Upper lobe of left lung (tissue), 6 donors: ENCODE measurements around the gene LAMA3. TPM values are rescaled to one million over a fixed set of nuclear protein-coding genes. Genes with fewer than 3 reads are reported as not detected.

Source experiments
- ATAC-seq, 2 donors: fragments of 200-7000 bp; cut with Tn5 transposase; one replicate each; pipeline ENCODE4 v1.9.1; 2022; ENCODE audit warnings: mild to moderate bottlenecking in 2 of 2, moderate library complexity in 2 of 2; ENCODE audit not compliant: low FRiP score in 2 of 2
- DNase-seq, 2 donors: peaks; one replicate each; pipeline ENCODE4 v3.0.0-alpha.2; 2019 to 2020
- H3K27ac ChIP-seq, 4 donors: fragments of 200-600 bp; sonication (generic); one replicate each; pipeline ENCODE4 v1.5.1; 2016 to 2019
- H3K27me3 ChIP-seq, 4 donors: fragments of 200-600 bp; sonication (generic); one replicate each; pipeline ENCODE4 v1.5.1; 2017 to 2019
- H3K36me3 ChIP-seq, 4 donors: fragments of 200-600 bp; sonication (generic); one replicate each; pipeline ENCODE4 v1.5.1; 2016 to 2019
- H3K4me1 ChIP-seq, 4 donors: fragments of 200-600 bp; sonication (generic); one replicate each; pipeline ENCODE4 v1.5.1; 2018 to 2019
- H3K4me3 ChIP-seq, 4 donors: fragments of 200-600 bp; sonication (generic); one replicate each; pipeline ENCODE4 v1.5.1; 2017 to 2019; ENCODE audit warnings: mild to moderate bottlenecking in 2 of 4, moderate library complexity in 1 of 4
- H3K9me3 ChIP-seq, 4 donors: fragments of 200-600 bp; sonication (generic); one replicate each; pipeline ENCODE4 v1.5.1; 2018 to 2019
- EP300 ChIP-seq, 4 donors: sonication (generic); formaldehyde crosslinking; IDR thresholded peaks; one replicate each; pipeline ENCODE4 v1.5.1; 2017; ENCODE audit warnings: antibody characterized with exemption in 4 of 4, control low read depth in 2 of 4
- POLR2A ChIP-seq, 4 donors: fragments of 450-650 bp; IDR thresholded peaks; one replicate each; pipeline ENCODE4 v1.5.1; 2016 to 2017; ENCODE audit warnings: antibody characterized with exemption in 4 of 4, mild to moderate bottlenecking in 2 of 4
- POLR2AphosphoS5 ChIP-seq, 2 donors: sonication (generic); formaldehyde crosslinking; IDR thresholded peaks; one replicate each; pipeline ENCODE4 v1.5.1; 2017; ENCODE audit warnings: antibody characterized with exemption in 2 of 2
- WGBS, 2 donors: methylation state at CpG; one replicate each; pipeline ENCODE4 v1.1.5; 2017 to 2018; 5-methylcytosine and 5-hydroxymethylcytosine counted together
- total RNA-seq, 6 donors: library from RNA; depleted of rRNA in 4 of 6; stranded (reverse); fragments of >200 nt in 4 of 6; gene quantifications; one replicate each; pipeline versions ENCODE4 v1.1.0 to v1.2.1, GENCODE V29; 2016 to 2021
- TF ChIP-seq, protein P1 (sequence below), 6 experiments: fragments of 450-650 bp in 4 of 6; fragments of 200-600 bp in 2 of 6; sonication (generic) in 2 of 6; IDR thresholded peaks; one replicate each; pipeline ENCODE4 v1.5.1; 2016 to 2019; ENCODE audit warnings: antibody characterized with exemption in 6 of 6
- donor health status: DM: no; HTN: no; CAD: no; lungs with moderate emphysema.
- donor health status: DM: no; HTN: yes; CAD: no; lungs with severe emphysema.

LAMA3 gene
- total RNA-seq, 6 donors from 2014 or later = 88.2 to 202 (median 141) TPM

GRCh38 chr18:23803755-23804154, 114.5 kb downstream of the LAMA3 start:
- DNase-seq (no peak), ATAC-seq (no peak)
- H3K4me1 ChIP-seq = no peaks in the 10 kb centered on the region
- no peak overlapping the region for H3K4me3 ChIP-seq
- TF ChIP-seq POLR2A (IDR thresholded peaks at IDR 0.05) (no peak), POLR2AphosphoS5 (IDR thresholded peaks at IDR 0.05) (no peak), EP300 (IDR thresholded peaks at IDR 0.05) (no peak)
- TF ChIP-seq, protein P1, sequence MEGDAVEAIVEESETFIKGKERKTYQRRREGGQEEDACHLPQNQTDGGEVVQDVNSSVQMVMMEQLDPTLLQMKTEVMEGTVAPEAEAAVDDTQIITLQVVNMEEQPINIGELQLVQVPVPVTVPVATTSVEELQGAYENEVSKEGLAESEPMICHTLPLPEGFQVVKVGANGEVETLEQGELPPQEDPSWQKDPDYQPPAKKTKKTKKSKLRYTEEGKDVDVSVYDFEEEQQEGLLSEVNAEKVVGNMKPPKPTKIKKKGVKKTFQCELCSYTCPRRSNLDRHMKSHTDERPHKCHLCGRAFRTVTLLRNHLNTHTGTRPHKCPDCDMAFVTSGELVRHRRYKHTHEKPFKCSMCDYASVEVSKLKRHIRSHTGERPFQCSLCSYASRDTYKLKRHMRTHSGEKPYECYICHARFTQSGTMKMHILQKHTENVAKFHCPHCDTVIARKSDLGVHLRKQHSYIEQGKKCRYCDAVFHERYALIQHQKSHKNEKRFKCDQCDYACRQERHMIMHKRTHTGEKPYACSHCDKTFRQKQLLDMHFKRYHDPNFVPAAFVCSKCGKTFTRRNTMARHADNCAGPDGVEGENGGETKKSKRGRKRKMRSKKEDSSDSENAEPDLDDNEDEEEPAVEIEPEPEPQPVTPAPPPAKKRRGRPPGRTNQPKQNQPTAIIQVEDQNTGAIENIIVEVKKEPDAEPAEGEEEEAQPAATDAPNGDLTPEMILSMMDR (IDR thresholded peaks at IDR 0.05) = no peak
- no peak overlapping the region for H3K27ac ChIP-seq
- H3K36me3 ChIP-seq = no peaks in the 10 kb centered on the region
- no peaks in the 10 kb centered on the region for H3K9me3 ChIP-seq
- 82 to 85% methylated on average over 3 of the region's 3 CpGs for WGBS, 2 donors
- H3K27me3 ChIP-seq = no peaks in the 10 kb centered on the region

DNA sequence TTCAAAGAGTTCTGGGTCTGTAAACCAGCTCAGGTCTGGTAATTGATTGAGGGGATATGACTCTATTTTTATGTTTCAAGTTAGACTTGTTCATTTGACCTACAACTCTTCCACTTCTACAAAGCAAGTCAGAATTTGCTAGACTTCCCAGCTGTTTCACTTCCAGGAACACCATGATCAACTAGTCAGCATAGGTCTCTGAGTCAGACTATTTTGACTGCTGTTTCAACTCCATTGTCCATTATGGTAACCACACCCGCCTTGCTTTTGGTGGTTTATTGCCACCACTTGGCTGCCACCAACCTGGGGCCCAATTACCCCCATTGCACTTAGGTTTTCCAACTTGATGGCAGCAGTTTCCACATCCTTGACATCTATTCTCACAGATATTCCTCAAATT, 116.6 kb downstream of the LAMA3 start:
- ATAC-seq (no peak), DNase-seq (no peak)
- no peaks in the 10 kb centered on the region for H3K4me1 ChIP-seq
- H3K9me3 ChIP-seq = no peaks in the 10 kb centered on the region
- H3K36me3 ChIP-seq = no peaks in the 10 kb centered on the region
- TF ChIP-seq POLR2AphosphoS5 (IDR thresholded peaks at IDR 0.05) (no peak), EP300 (IDR thresholded peaks at IDR 0.05) (no peak), POLR2A (IDR thresholded peaks at IDR 0.05) (no peak)
- TF ChIP-seq, protein P1 (IDR thresholded peaks at IDR 0.05) = no peak
- H3K27me3 ChIP-seq = no peaks in the 10 kb centered on the region
- 80 to 85% methylated on average over 1 of the region's 1 CpG for WGBS, 2 donors
- H3K27ac ChIP-seq = no peak overlapping the region
- no peak overlapping the region for H3K4me3 ChIP-seq

- 73 to 80% methylated on average over 3 of the region's 3 CpGs for WGBS, 2 donors
- Histone ChIP-seq H3K36me3 (no peaks in the 10 kb centered on the region), H3K27ac (no peak overlapping the region), H3K27me3 (no peaks in the 10 kb centered on the region), H3K4me3 (no peak overlapping the region), H3K4me1 (no peaks in the 10 kb centered on the region), H3K9me3 (no peaks in the 10 kb centered on the region)
- TF ChIP-seq, protein P1 (IDR thresholded peaks at IDR 0.05) = no peak
- no peak for TF ChIP-seq EP300 (IDR thresholded peaks at IDR 0.05)
- no peak for TF ChIP-seq POLR2AphosphoS5 (IDR thresholded peaks at IDR 0.05)
- no peak for TF ChIP-seq POLR2A (IDR thresholded peaks at IDR 0.05)
- no peak for ATAC-seq
- DNase-seq = no peak
Measured at GRCh38 chr18:23809415-23809814, 120.2 kb downstream of the LAMA3 start.

DNA sequence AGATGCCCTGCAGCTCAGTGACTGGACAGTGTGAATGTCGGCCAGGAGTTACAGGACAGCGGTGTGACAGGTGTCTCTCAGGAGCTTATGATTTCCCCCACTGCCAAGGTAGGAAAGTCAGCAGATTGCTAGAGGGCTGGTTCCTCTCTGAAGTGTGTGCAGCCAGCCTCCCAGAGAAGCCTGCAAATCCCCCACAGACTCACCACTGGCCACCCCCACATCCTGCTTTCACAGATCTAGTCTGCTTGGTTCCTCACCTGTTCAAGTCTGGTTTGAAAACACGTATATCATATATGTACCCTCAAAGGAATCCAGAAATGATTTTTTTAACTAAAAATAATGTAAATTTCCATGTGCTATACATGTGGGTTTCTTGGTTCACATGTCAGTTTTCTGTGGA, 121.1 kb downstream of the LAMA3 start:
- TF ChIP-seq EP300 (IDR thresholded peaks at IDR 0.05) (no peak), POLR2AphosphoS5 (IDR thresholded peaks at IDR 0.05) (no peak)
- TF ChIP-seq, protein P1 (IDR thresholded peaks at IDR 0.05) = no peak
- Histone ChIP-seq H3K4me1 (no peaks in the 10 kb centered on the region), H3K27me3 (no peaks in the 10 kb centered on the region), H3K36me3 (no peaks in the 10 kb centered on the region), H3K4me3 (no peak overlapping the region), H3K27ac (no peak overlapping the region), H3K9me3 (no peaks in the 10 kb centered on the region)
- ATAC-seq (no peak), DNase-seq (no peak)
- WGBS, 2 donors = 70 to 81% methylated on average over 3 of the region's 3 CpGs

GRCh38 chr18:23811176-23811575, 121.9 kb downstream of the LAMA3 start:
- Histone ChIP-seq H3K9me3 (no peaks in the 10 kb centered on the region), H3K4me3 (no peak overlapping the region), H3K27ac (no peak overlapping the region), H3K36me3 (no peaks in the 10 kb centered on the region), H3K27me3 (no peaks in the 10 kb centered on the region), H3K4me1 (peaks cover 0 to 2% (median under 1%) of the 10 kb centered on the region in 4 donors)
- ATAC-seq (no peak), DNase-seq (no peak)
- WGBS, 2 donors = 77 to 85% methylated on average over 2 to 3 of the region's 3 CpGs
- TF ChIP-seq POLR2AphosphoS5 (IDR thresholded peaks at IDR 0.05) (no peak), POLR2A (IDR thresholded peaks at IDR 0.05) (no peak)
